OCI-LY3 (cell line): ENCODE data around the gene NFIA.

Experiments
- H2AFZ ChIP-seq: fragments of 200-600, 300-600 bp; shearing (Covaris generic); 2 replicates; pipeline ENCODE4 v1.6.0; 2014; ENCODE audit warnings: antibody characterized with exemption, low read depth, low read length
- H3K27ac ChIP-seq: fragments of 200-600, 300-600 bp; sonication (generic); 2 replicates; pipeline ENCODE4 v1.5.1; 2014; ENCODE audit warnings: mild to moderate bottlenecking, low read length, moderate library complexity, mixed read lengths
- H3K27me3 ChIP-seq: fragments of 200-600, 300-600 bp; sonication (generic); 2 replicates; pipeline ENCODE4 v1.6.1; 2014; ENCODE audit warnings: low read depth, low read length, mixed read lengths
- H3K36me3 ChIP-seq: fragments of 200-600, 300-600 bp; sonication (generic); replicated peaks from 2 replicates; pipeline ENCODE3; 2014; ENCODE audit warnings: low read depth, low read length, mixed read lengths
- H3K4me1 ChIP-seq: fragments of 300-600, 200-600 bp; sonication (generic); 2 replicates; pipeline ENCODE4 v1.6.1; 2014; ENCODE audit warnings: low read length, mixed read lengths
- H3K4me2 ChIP-seq: fragments of 200-600, 300-600 bp; sonication (generic); 2 replicates; pipeline ENCODE4 v1.6.1; 2014; ENCODE audit warnings: low read length, mixed read lengths
- H3K4me3 ChIP-seq: fragments of 300-600, 200-600 bp; sonication (generic); 2 replicates; pipeline ENCODE4 v1.5.1; 2014; ENCODE audit warnings: antibody characterized with exemption, mild to moderate bottlenecking, low read length, moderate library complexity
- H3K79me2 ChIP-seq: fragments of 300-600, 200-600 bp; shearing (Covaris generic); 2 replicates; pipeline ENCODE4 v1.6.1; 2014; ENCODE audit warnings: mild to moderate bottlenecking, low read length, mixed read lengths
- H3K9ac ChIP-seq: fragments of 300-600, 200-600 bp; shearing (Covaris generic); 2 replicates; pipeline ENCODE4 v1.6.0; 2014; ENCODE audit warnings: mild to moderate bottlenecking, low read length, moderate library complexity
- H3K9me3 ChIP-seq: fragments of 200-600, 300-600 bp; shearing (Covaris generic); 2 replicates; pipeline ENCODE4 v1.6.1; 2014; ENCODE audit warnings: low read length, mixed read lengths; ENCODE audit not compliant: insufficient read depth
- H4K20me1 ChIP-seq: fragments of 200-600, 300-600 bp; sonication (generic); 2 replicates; pipeline ENCODE4 v1.6.1; 2016; ENCODE audit warnings: low read length, mixed read lengths; ENCODE audit not compliant: insufficient read depth
- EZH2phosphoT487 ChIP-seq: fragments of 200-600 bp; shearing (Covaris generic); IDR thresholded peaks from 2 replicates; pipeline ENCODE4 v1.6.1; 2018; ENCODE audit warnings: antibody characterized with exemption, mixed run types, low read depth
- TF ChIP-seq, protein P1 (sequence below): fragments of 200-600, 300-600 bp; sonication (generic); IDR thresholded peaks from 2 replicates; pipeline ENCODE4 v1.5.1; 2014; ENCODE audit warnings: antibody characterized with exemption, low read length, low read depth

The NFIA gene

DNA sequence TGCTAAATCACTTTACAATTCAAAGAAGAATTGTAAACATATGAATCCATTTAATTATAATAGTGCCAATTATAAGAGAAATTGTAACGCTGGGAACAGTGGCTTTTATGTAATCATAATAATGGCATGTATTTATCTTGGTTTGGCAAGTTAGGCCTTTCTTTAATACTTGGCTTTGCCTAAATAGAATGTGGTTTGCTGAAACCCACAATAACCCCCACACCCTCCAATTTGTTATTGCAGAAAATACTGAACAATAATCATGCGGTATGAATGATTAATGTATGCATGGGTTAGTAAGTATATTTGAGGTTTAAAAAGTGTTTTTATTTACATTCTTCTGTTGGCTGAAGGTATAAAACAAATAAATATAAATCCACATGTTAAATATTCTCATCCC lies 138.2 kb downstream of the NFIA start:
- Histone ChIP-seq H3K4me2 (no peak overlapping the region), H3K27ac (no peak overlapping the region), H3K36me3 (no peaks in the 10 kb centered on the region), H2AFZ (no peak overlapping the region), H4K20me1 (no peaks in the 10 kb centered on the region), H3K9ac (no peak overlapping the region), H3K4me3 (no peak overlapping the region), H3K4me1 (no peaks in the 10 kb centered on the region), H3K27me3 (no peaks in the 10 kb centered on the region; the same call in 1 of the 2 replicates), H3K79me2 (no peaks in the 10 kb centered on the region), H3K9me3 (no peaks in the 10 kb centered on the region)
- no peak for TF ChIP-seq EZH2phosphoT487
- TF ChIP-seq, protein P1, sequence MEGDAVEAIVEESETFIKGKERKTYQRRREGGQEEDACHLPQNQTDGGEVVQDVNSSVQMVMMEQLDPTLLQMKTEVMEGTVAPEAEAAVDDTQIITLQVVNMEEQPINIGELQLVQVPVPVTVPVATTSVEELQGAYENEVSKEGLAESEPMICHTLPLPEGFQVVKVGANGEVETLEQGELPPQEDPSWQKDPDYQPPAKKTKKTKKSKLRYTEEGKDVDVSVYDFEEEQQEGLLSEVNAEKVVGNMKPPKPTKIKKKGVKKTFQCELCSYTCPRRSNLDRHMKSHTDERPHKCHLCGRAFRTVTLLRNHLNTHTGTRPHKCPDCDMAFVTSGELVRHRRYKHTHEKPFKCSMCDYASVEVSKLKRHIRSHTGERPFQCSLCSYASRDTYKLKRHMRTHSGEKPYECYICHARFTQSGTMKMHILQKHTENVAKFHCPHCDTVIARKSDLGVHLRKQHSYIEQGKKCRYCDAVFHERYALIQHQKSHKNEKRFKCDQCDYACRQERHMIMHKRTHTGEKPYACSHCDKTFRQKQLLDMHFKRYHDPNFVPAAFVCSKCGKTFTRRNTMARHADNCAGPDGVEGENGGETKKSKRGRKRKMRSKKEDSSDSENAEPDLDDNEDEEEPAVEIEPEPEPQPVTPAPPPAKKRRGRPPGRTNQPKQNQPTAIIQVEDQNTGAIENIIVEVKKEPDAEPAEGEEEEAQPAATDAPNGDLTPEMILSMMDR, result no peak

DNA sequence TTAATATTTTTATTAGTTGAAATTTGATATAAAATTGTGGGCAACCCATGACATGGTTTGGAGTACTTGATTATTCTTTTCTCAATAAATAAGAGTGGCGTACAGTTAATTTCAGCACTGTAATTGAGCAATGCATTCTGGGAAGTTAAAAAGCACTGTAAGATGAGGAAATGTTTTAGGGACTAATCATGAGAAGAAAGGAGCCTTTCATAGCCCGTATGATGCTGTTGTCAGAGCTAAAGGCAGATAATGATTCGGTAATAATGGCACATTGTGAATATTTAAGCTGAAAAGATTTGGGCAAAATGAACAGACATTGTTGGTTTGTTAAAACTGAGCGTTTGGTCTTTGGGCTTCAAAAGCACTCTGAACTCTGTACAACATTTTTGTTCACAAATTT lies 139.3 kb downstream of the NFIA start:
- no peak overlapping the region for H3K9ac ChIP-seq
- H3K4me1 ChIP-seq, result no peaks in the 10 kb centered on the region
- no peak for TF ChIP-seq EZH2phosphoT487
- TF ChIP-seq, protein P1, result no peak
- H3K27ac ChIP-seq, result no peak overlapping the region
- H4K20me1 ChIP-seq, result no peaks in the 10 kb centered on the region
- H2AFZ ChIP-seq, result no peak overlapping the region
- H3K27me3 ChIP-seq, result no peaks in the 10 kb centered on the region; the same call in 1 of the 2 replicates
- H3K79me2 ChIP-seq, result no peaks in the 10 kb centered on the region
- H3K9me3 ChIP-seq, result no peaks in the 10 kb centered on the region
- H3K36me3 ChIP-seq, result no peaks in the 10 kb centered on the region
- H3K4me3 ChIP-seq, result no peak overlapping the region
- no peak overlapping the region for H3K4me2 ChIP-seq

DNA sequence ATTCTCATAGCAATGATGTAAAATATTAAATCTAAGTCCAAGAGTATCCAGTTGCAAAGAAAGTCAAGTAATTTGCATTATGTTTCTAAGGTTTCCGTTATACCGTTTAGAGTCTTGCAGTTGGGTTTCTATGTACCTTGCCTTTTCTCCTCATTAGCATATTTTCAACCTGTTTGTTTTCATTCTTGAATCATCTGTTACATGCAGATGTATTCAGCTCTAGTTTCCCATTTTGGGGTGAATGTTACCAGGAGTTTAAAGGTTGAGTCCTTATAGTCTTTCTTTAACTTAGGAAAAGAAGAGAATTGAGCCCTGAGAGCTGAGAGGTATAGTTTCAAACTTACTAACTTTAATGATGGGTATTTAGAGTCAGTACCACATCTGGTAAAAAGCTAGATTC lies 139.9 kb downstream of the NFIA start:
- Histone ChIP-seq H3K27ac (no peak overlapping the region), H4K20me1 (no peaks in the 10 kb centered on the region), H3K79me2 (no peaks in the 10 kb centered on the region), H3K36me3 (no peaks in the 10 kb centered on the region), H3K9ac (no peak overlapping the region), H3K4me2 (no peak overlapping the region), H3K4me1 (no peaks in the 10 kb centered on the region), H3K9me3 (no peaks in the 10 kb centered on the region), H2AFZ (no peak overlapping the region), H3K27me3 (no peaks in the 10 kb centered on the region; the same call in 1 of the 2 replicates), H3K4me3 (no peak overlapping the region)
- TF ChIP-seq, protein P1, result no peak
- no peak for TF ChIP-seq EZH2phosphoT487

DNA sequence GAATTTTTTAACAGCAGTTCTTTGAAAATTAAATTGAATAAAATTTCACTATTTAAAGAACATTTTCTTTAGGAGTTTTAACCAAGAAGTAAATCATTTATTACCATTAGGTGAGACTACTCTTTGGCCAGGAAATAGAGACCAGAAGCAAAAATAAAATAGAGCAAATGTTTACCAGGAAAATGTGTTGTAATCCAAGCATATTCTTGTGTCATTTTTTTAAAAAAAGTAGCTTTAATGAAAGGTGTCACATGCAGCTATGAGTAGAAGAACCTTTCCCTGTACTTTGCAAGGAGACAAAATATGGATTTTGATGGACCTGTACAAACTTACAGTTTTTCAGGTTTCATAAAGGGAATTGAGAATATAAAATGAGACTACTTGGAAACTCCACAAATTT lies 140.8 kb downstream of the NFIA start:
- Histone ChIP-seq H3K4me2 (no peak overlapping the region), H2AFZ (no peak overlapping the region), H3K27ac (no peak overlapping the region), H3K9ac (no peak overlapping the region), H3K4me3 (no peak overlapping the region), H3K27me3 (no peaks in the 10 kb centered on the region; the same call in 1 of the 2 replicates), H3K9me3 (no peaks in the 10 kb centered on the region), H3K4me1 (no peaks in the 10 kb centered on the region), H3K36me3 (no peaks in the 10 kb centered on the region), H4K20me1 (no peaks in the 10 kb centered on the region), H3K79me2 (no peaks in the 10 kb centered on the region)
- no peak for TF ChIP-seq EZH2phosphoT487
- TF ChIP-seq, protein P1, result no peak
